ENCODE data around the gene LENEP.

DNA sequence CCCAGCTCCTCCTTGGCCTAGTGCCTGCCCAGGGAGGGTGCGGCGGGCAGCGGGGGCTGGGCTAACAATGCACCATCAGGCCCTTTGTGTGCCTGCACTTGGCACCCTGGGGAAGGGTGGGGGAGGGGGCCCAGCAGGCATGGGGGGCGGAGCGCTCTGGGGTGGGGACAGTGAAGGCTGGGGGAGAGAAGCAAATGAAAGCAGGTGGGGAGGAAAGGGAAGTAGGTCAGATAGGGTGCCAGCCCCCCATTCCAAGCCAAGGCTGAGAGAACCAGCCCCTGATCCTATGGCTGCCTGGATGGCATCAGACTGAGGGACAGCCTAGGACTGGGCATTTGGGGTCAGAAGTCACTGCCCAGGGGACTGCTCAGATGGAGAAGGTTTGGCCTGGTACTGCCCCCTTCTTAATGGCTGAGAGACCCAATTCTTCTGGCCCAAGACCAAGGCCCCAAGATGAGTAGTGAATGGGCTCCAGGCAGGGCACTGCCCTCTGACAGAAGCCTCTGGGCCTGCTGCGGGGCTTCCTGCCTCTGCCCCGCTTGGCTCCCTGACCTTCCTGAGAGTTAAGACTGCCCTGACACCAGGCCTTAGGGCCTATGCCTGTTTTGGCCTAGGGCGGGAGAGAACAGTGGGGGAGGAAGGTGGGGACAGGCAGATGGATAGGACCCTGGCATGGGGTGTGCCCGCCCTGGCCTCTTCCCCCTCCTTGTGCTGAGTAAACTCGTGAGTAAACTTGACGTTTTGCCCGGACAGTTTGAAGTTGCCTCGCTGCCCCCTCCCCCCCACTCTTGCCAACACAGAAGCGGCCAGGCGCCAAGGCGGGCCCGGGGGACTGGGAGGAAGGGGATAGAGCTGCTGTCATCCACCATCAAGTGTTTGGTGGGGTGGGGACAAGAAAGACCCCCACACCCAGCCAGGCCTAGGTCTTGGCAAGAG, 12.0 kb downstream of the LENEP start:
- TF ChIP-seq, protein P1, sequence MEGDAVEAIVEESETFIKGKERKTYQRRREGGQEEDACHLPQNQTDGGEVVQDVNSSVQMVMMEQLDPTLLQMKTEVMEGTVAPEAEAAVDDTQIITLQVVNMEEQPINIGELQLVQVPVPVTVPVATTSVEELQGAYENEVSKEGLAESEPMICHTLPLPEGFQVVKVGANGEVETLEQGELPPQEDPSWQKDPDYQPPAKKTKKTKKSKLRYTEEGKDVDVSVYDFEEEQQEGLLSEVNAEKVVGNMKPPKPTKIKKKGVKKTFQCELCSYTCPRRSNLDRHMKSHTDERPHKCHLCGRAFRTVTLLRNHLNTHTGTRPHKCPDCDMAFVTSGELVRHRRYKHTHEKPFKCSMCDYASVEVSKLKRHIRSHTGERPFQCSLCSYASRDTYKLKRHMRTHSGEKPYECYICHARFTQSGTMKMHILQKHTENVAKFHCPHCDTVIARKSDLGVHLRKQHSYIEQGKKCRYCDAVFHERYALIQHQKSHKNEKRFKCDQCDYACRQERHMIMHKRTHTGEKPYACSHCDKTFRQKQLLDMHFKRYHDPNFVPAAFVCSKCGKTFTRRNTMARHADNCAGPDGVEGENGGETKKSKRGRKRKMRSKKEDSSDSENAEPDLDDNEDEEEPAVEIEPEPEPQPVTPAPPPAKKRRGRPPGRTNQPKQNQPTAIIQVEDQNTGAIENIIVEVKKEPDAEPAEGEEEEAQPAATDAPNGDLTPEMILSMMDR (IDR thresholded peaks at IDR 0.05) = no peak
- TF ChIP-seq POLR2A (IDR thresholded peaks at IDR 0.05) = no peak

Measured in vagina (tissue), 2 donors.